Gastrocnemius medialis (tissue), 4 donors: ENCODE results near the gene HIGD1C.

Source experiments
- CTCF ChIP-seq, 5 experiments: fragments of 450-650 bp in 3 of 5; fragments of 200-600 bp in 2 of 5; sonication (generic) in 2 of 5; IDR thresholded peaks in 4 of 5; conservative IDR thresholded peaks in 1 of 5; 1 replicate in 4 of 5; 2 replicates in 1 of 5; pipeline ENCODE4 v1.5.1; 2016 to 2019; ENCODE audit warnings: antibody characterized with exemption in 5 of 5, mild to moderate bottlenecking in 3 of 5, moderate library complexity in 3 of 5
- POLR2A ChIP-seq, 2 donors: fragments of 450-650 bp; IDR thresholded peaks; one replicate each; pipeline ENCODE4 v1.6.1; 2017; ENCODE audit warnings: antibody characterized with exemption in 2 of 2, mild to moderate bottlenecking in 2 of 2, moderate library complexity in 2 of 2

- TF ChIP-seq CTCF (IDR thresholded peaks at IDR 0.05 in 4 of 5, conservative IDR thresholded peaks at IDR 0.05 in 1 of 5) (no peak), POLR2A (IDR thresholded peaks at IDR 0.05) (no peak)
Observed at GRCh38 chr12:50934981-50935807, 17.1 kb upstream of the HIGD1C start.
